Measurements from ENCODE around the gene KRTAP5-7. TPM values are rescaled to one million over a fixed set of nuclear protein-coding genes. Genes with fewer than 3 reads are reported as not detected.

KRTAP5-7 gene
- total and polyA plus RNA-seq, 2 experiments from 2014 or later = not detected

GRCh38 chr11:71491940-71492339 is 35.1 kb upstream of the KRTAP5-7 start (continued):
- TF ChIP-seq, protein P1, sequence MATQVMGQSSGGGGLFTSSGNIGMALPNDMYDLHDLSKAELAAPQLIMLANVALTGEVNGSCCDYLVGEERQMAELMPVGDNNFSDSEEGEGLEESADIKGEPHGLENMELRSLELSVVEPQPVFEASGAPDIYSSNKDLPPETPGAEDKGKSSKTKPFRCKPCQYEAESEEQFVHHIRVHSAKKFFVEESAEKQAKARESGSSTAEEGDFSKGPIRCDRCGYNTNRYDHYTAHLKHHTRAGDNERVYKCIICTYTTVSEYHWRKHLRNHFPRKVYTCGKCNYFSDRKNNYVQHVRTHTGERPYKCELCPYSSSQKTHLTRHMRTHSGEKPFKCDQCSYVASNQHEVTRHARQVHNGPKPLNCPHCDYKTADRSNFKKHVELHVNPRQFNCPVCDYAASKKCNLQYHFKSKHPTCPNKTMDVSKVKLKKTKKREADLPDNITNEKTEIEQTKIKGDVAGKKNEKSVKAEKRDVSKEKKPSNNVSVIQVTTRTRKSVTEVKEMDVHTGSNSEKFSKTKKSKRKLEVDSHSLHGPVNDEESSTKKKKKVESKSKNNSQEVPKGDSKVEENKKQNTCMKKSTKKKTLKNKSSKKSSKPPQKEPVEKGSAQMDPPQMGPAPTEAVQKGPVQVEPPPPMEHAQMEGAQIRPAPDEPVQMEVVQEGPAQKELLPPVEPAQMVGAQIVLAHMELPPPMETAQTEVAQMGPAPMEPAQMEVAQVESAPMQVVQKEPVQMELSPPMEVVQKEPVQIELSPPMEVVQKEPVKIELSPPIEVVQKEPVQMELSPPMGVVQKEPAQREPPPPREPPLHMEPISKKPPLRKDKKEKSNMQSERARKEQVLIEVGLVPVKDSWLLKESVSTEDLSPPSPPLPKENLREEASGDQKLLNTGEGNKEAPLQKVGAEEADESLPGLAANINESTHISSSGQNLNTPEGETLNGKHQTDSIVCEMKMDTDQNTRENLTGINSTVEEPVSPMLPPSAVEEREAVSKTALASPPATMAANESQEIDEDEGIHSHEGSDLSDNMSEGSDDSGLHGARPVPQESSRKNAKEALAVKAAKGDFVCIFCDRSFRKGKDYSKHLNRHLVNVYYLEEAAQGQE (IDR thresholded peaks at IDR 0.05; ENCODE audit: unreplicated experiment) = no peak
- no peak for TF ChIP-seq CREB1 (CRISPR knock-in tag; IDR thresholded peaks at IDR 0.05; ENCODE audit: low read depth)

- ATAC-seq (no peak), DNase-seq (ENCODE audit: low spot score) (no peak)
- Mint-ChIP-seq H3K4me3 (no peak overlapping the region), H3K27ac (no peak overlapping the region), H3K36me3 (ENCODE audit: low read depth) (peaks cover 50% of the 10 kb centered on the region), H3K27me3 (ENCODE audit: insufficient read depth, low read depth, poor library complexity) (peaks cover 10% of the 10 kb centered on the region), H3K4me1 (no peaks in the 10 kb centered on the region), H3K9me3 (0 out of 3 replicates have a peak, but pooled peaks cover 3% of the 10 kb centered on the region)
- no peaks in the 10 kb centered on the region; the same call in 1 of the 2 replicates for H4K20me1 ChIP-seq (replicated peaks; ENCODE audit: insufficient read depth)
- H3K9me2 ChIP-seq (ENCODE audit: insufficient read depth) = no peaks in the 10 kb centered on the region
- H3K36me3 ChIP-seq (ENCODE audit: insufficient read depth) = peaks cover 8% of the 10 kb centered on the region; the same call in 1 of the 2 replicates
- H3K4me1 ChIP-seq (ENCODE audit: insufficient read depth) = no peaks in the 10 kb centered on the region
- H3K4me3 ChIP-seq = no peak overlapping the region
- no peaks in the 10 kb centered on the region for H3F3A ChIP-seq (replicated peaks; ENCODE audit: low read depth)
- H3K4me2 ChIP-seq = no peak overlapping the region
- H3K27ac ChIP-seq (ENCODE audit: low read depth) = no peak overlapping the region
- no peaks in the 10 kb centered on the region for H3K27me3 ChIP-seq (ENCODE audit: insufficient read depth)
- no peak overlapping the region for H2AFZ ChIP-seq
- no peaks in the 10 kb centered on the region for H3K79me2 ChIP-seq (replicated peaks; ENCODE audit: insufficient read depth)
- TF ChIP-seq EZH2phosphoT487 (IDR thresholded peaks at IDR 0.05; ENCODE audit: unreplicated experiment) = no peak
- no peak for TF ChIP-seq POLR2AphosphoS5 (IDR thresholded peaks at IDR 0.05; ENCODE audit: low read depth)
- no peak for TF ChIP-seq NANOG (IDR thresholded peaks at IDR 0.05; ENCODE audit: borderline replicate concordance)
- TF ChIP-seq, protein P1 (IDR thresholded peaks at IDR 0.05; ENCODE audit: unreplicated experiment) = no peak
- TF ChIP-seq JUNB (IDR thresholded peaks at IDR 0.05; ENCODE audit: unreplicated experiment) = no peak
- TF ChIP-seq ZNF114 (CRISPR knock-in tag; IDR thresholded peaks at IDR 0.05) = no peak
- TF ChIP-seq, protein P2, sequence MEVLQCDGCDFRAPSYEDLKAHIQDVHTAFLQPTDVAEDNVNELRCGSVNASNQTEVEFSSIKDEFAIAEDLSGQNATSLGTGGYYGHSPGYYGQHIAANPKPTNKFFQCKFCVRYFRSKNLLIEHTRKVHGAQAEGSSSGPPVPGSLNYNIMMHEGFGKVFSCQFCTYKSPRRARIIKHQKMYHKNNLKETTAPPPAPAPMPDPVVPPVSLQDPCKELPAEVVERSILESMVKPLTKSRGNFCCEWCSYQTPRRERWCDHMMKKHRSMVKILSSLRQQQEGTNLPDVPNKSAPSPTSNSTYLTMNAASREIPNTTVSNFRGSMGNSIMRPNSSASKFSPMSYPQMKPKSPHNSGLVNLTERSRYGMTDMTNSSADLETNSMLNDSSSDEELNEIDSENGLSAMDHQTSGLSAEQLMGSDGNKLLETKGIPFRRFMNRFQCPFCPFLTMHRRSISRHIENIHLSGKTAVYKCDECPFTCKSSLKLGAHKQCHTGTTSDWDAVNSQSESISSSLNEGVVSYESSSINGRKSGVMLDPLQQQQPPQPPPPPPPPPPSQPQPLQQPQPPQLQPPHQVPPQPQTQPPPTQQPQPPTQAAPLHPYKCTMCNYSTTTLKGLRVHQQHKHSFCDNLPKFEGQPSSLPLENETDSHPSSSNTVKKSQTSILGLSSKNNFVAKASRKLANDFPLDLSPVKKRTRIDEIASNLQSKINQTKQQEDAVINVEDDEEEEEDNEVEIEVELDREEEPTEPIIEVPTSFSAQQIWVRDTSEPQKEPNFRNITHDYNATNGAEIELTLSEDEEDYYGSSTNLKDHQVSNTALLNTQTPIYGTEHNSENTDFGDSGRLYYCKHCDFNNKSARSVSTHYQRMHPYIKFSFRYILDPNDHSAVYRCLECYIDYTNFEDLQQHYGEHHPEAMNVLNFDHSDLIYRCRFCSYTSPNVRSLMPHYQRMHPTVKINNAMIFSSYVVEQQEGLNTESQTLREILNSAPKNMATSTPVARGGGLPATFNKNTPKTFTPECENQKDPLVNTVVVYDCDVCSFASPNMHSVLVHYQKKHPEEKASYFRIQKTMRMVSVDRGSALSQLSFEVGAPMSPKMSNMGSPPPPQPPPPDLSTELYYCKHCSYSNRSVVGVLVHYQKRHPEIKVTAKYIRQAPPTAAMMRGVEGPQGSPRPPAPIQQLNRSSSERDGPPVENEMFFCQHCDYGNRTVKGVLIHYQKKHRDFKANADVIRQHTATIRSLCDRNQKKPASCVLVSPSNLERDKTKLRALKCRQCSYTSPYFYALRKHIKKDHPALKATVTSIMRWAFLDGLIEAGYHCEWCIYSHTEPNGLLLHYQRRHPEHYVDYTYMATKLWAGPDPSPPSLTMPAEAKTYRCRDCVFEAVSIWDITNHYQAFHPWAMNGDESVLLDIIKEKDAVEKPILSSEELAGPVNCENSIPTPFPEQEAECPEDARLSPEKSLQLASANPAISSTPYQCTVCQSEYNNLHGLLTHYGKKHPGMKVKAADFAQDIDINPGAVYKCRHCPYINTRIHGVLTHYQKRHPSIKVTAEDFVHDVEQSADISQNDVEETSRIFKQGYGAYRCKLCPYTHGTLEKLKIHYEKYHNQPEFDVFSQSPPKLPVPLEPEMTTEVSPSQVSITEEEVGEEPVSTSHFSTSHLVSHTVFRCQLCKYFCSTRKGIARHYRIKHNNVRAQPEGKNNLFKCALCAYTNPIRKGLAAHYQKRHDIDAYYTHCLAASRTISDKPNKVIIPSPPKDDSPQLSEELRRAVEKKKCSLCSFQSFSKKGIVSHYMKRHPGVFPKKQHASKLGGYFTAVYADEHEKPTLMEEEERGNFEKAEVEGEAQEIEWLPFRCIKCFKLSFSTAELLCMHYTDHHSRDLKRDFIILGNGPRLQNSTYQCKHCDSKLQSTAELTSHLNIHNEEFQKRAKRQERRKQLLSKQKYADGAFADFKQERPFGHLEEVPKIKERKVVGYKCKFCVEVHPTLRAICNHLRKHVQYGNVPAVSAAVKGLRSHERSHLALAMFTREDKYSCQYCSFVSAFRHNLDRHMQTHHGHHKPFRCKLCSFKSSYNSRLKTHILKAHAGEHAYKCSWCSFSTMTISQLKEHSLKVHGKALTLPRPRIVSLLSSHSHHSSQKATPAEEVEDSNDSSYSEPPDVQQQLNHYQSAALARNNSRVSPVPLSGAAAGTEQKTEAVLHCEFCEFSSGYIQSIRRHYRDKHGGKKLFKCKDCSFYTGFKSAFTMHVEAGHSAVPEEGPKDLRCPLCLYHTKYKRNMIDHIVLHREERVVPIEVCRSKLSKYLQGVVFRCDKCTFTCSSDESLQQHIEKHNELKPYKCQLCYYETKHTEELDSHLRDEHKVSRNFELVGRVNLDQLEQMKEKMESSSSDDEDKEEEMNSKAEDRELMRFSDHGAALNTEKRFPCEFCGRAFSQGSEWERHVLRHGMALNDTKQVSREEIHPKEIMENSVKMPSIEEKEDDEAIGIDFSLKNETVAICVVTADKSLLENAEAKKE (CRISPR knock-in tag; IDR thresholded peaks at IDR 0.05) = no peak
Observed at GRCh38 chr11:71495286-71496230, 31.5 kb upstream of the KRTAP5-7 start.
